ENCODE measurements around the gene SCN4B.

DNA sequence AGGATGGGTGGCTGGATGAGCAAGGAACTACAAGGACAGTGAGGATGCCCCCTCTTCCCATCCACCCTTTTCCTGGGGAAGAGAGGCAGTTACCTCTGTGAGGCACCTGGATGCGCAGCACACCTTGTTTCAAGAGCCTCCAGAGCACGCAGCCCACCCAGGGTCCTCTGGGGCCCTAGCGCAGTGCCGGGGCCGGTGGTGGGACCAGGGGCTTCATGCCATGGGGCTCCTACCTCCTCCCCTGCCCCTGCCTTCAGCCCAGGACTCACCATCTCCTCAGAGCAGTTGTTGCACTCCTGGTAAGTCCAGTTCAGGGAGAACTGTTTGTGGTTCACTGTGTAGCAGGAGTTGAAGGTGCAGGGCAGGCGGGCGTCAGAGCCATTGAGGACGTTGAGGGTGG is 15.7 kb upstream of the SCN4B start:
- TF ChIP-seq, protein P1, sequence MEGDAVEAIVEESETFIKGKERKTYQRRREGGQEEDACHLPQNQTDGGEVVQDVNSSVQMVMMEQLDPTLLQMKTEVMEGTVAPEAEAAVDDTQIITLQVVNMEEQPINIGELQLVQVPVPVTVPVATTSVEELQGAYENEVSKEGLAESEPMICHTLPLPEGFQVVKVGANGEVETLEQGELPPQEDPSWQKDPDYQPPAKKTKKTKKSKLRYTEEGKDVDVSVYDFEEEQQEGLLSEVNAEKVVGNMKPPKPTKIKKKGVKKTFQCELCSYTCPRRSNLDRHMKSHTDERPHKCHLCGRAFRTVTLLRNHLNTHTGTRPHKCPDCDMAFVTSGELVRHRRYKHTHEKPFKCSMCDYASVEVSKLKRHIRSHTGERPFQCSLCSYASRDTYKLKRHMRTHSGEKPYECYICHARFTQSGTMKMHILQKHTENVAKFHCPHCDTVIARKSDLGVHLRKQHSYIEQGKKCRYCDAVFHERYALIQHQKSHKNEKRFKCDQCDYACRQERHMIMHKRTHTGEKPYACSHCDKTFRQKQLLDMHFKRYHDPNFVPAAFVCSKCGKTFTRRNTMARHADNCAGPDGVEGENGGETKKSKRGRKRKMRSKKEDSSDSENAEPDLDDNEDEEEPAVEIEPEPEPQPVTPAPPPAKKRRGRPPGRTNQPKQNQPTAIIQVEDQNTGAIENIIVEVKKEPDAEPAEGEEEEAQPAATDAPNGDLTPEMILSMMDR (IDR thresholded peaks at IDR 0.05): no peak
- TF ChIP-seq POLR2A (IDR thresholded peaks at IDR 0.05): no peak
